ENCODE measurements around the gene PDCD2L. TPM values are rescaled to one million over a fixed set of nuclear protein-coding genes. Genes with fewer than 3 reads are reported as not detected.
A peak's percentile ranks its signal among the peaks of the same experiment; 100 is the strongest.
"Not testable (repeated sequence)": the region's sequence is repeated elsewhere in the genome, so short reads cannot be mapped to it uniquely, and the experiment has no call there.

PDCD2L gene
- total RNA-seq, 2 donors from 2014 or later = 23.2 to 34.4 TPM

DNA sequence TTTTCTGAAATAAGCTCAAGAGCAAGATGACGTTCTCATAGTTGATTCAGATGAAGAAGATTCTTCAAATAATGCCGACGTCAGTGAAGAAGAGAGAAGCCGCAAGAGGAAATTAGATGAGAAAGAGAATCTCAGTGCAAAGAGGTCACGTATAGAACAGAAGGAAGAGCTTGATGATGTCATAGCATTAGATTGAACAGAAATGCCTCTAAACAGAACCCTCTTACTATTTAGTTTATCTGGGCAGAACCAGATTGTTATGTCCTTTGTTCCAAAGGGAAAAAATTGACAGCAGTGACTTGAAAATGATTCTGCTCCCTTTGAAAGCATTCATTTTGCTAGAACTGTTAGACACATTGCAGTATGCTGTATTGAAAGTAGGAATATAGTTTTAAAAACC, 64.8 kb downstream of the PDCD2L start:
- ATAC-seq (replicated peaks in 1 of 2); DNase-seq; H3K27ac Mint-ChIP-seq; H3K9me3 Mint-ChIP-seq; H3K4me3 Mint-ChIP-seq; H3K27me3 Mint-ChIP-seq (ENCODE audit: low read depth); H3K4me1 Mint-ChIP-seq (ENCODE audit: low read depth): not testable (repeated sequence)
- H3K36me3 Mint-ChIP-seq (ENCODE audit: insufficient read depth in 2 of 2) = peaks cover 10 to 28% of the 10 kb centered on the region in 2 donors

DNA sequence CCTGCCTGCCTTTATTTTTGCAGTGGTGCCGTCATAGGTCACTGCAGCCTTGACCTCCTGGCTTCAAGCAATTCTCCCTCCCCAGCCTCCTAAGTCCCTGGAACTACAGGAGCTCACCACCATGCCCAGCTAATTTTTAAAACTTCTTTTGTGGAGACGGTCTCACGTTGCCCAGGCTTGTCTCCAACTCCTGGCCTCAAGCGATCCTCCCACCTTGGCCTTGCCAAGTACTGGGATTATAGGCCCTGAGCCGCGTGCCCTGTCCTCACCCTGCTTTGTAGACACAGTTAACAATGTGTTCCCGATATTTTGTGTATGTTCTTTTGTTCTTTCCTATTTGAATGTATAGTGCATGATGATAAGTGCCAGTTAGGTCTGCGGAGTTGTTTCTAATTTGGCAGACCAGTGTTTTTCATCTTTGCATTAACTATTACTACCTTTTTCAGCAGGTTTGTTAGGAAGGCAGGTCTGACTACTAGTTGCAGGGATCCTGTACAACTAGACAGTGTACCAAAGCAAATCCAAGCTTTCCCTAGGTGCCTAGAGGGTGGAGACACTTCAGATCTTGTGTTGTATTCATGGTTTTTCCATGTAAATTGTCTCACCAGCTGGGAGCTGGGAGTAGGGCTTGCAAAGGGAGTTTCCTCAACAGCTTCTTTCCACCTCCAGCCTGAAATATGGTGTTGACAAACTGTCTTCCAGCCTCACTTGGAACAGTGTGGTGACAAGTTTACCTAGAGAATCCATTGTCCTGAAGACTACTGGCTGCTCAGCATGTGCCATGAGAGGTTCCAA, 67.9 kb downstream of the PDCD2L start:
- H3K27me3 Mint-ChIP-seq (ENCODE audit: low read depth) = no peaks in the 10 kb centered on the region
- ATAC-seq (replicated peaks in 1 of 2) (no peak), DNase-seq (no peak)
- no peak overlapping the region for H3K27ac Mint-ChIP-seq
- peaks cover 30% of the 10 kb centered on the region for H3K4me1 Mint-ChIP-seq (ENCODE audit: low read depth)
- H3K36me3 Mint-ChIP-seq (ENCODE audit: insufficient read depth in 2 of 2) = peaks cover 6 to 18% of the 10 kb centered on the region in 2 donors
- H3K4me3 Mint-ChIP-seq = no peak overlapping the region
- no peaks in the 10 kb centered on the region for H3K9me3 Mint-ChIP-seq

DNA sequence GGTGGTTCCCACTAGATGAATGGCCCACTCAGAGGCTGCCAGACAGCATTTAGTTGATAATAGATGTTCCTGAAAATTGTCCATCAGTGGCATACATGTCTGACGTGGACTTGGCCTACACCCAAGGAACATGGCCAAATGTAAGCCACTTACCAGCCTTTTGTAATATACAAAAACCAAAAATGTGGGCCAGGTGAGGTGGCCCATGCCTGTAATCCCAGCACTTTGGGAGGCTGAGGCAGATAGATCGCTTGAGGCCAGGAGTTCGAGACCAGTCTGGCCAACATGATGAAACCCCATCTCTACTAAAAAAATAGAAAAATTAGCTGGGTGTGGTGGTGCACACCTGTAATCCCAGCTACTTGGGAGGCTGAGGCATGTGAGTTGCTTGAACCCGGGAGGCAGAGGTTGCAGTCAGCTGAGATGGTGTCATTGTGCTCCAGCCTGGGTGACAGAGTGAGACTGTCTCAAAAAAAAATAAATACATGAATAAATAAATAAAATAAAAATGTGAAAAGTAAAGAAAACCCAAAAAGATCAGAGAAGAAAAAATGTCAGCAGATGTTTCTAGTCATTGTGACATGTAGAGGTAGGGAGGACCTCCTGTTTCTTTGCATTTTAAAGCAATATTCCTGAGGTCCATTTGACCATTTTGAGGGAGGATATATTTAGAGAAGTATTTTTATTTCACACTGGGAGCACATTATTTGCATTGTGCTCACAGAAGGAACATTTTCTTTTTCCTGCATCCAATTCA, 70.2 kb downstream of the PDCD2L start:
- H3K4me3 Mint-ChIP-seq = no peak overlapping the region

DNA sequence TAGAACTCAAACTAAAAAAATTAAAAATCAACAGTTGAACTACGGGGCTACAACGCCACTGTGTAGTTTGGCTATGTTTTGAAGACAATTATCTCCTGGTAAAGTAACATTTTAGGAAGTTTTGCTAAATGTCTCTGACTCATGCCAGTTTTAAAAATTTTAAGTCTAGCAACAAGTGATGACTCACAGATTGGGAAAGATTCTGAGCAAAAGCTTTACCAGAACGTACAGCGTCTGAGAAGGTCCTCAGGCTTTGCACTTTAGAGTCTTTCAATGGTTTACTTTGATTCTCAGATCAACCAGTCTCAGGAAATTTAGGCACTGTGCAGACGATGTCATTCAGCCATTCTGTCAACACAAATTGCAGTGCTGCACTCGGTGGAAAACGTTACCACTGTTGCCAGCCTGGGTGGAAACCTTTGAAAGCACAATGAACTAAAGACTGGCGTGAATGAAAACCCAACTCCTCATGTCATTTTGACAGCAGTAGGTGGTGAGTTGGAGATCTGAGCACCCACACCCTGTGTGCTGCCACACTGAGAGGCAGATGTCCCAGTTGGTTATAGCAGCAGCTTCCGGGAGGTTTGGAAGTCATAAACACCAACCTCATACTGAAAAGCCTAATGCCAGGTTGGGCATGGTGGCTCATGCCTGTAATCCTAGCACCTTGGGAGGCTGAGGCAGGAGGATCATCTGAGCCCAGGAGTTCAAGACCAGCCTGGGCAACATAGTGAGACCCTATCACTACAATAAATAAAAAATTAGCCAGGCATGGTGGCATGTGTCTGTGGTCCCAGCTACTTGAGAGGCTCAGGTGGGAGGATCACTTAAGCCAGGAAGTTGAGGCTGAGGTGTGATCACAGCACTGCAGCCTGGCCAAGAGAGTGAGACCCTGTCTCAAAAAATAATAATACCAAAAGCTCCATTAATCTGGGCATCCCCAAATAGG, 71.1 kb downstream of the PDCD2L start:
- Mint-ChIP-seq H3K27me3 (ENCODE audit: low read depth) (peaks cover 16% of the 10 kb centered on the region), H3K4me1 (ENCODE audit: low read depth) (peaks cover 30% of the 10 kb centered on the region), H3K9me3 (no peaks in the 10 kb centered on the region), H3K4me3 (peak overlapping the region; percentile 10 to 44), H3K27ac (peak overlapping the region; percentile 59), H3K36me3 (ENCODE audit: insufficient read depth in 2 of 2) (peaks cover 2 to 14% of the 10 kb centered on the region in 2 donors)
- ATAC-seq (replicated peaks in 1 of 2) (peak; percentile 84 to 86), DNase-seq (peak; percentile 34 to 39)

More for the DNA sequence above, 70.2 kb downstream of the PDCD2L start:
- Mint-ChIP-seq H3K27me3 (ENCODE audit: low read depth) (peaks cover 8% of the 10 kb centered on the region), H3K4me1 (ENCODE audit: low read depth) (peaks cover 30% of the 10 kb centered on the region), H3K36me3 (ENCODE audit: insufficient read depth in 2 of 2) (peaks cover 2 to 14% of the 10 kb centered on the region in 2 donors), H3K27ac (peak overlapping the region; percentile 59), H3K9me3 (no peaks in the 10 kb centered on the region)
- no peak for DNase-seq
- no peak for ATAC-seq (replicated peaks in 1 of 2)

Other genes starting within 250 kb of the PDCD2L start
- gene LSM14A, start 231.9 kb upstream of the PDCD2L start, total RNA-seq = 100 to 1,000 TPM; 112 to 130 TPM
- gene GARRE1, start 149.8 kb upstream of the PDCD2L start, total RNA-seq = 10 to 100 TPM; 13.2 to 17.9 TPM
- gene GPI, start 39.2 kb upstream of the PDCD2L start, total RNA-seq = 100 to 1,000 TPM; 240 to 282 TPM
- gene UBA2, start 24.0 kb downstream of the PDCD2L start, total RNA-seq = 100 to 1,000 TPM; 153 to 183 TPM
- under 1 TPM; 0.30 to 0.70 TPM for gene WTIP, start 77.4 kb downstream of the PDCD2L start, total RNA-seq

Measured in activated T-cell treated with anti-CD3 and anti-CD28 coated beads, Interleukin-2, amount 50 U/mL, for 72 hours (primary cell).